NCI-H1092 treated with DMSO at 0.1 percent for 48 hours (cell line): ENCODE results near the gene DDX19B.
"Not testable (repeated sequence)": the region's sequence is repeated elsewhere in the genome, so short reads cannot be mapped to it uniquely, and the experiment has no call there.

Experiments used
- DNase-seq: peaks from one replicate; lab custom pipeline; 2025; lab: John Stamatoyannopoulos, UW

DDX19B gene

GRCh38 chr16:70287304-70287971 is 11.5 kb upstream of the DDX19B start:
- not testable (repeated sequence) for DNase-seq

- peak; percentile 99 for DNase-seq
Observed at GRCh38 chr16:70289229-70290094, 9.5 kb upstream of the DDX19B start, which contains the start of gene AARS1. Gene AARS1 (minus strand): TSS chr16:70289506. CDS start chr16:70282763, 6,743 bp downstream.

- DNase-seq = no peak
Observed at GRCh38 chr16:70290949-70291519, 8.0 kb upstream of the DDX19B start.

- not testable (repeated sequence) for DNase-seq
Observed at GRCh38 chr16:70292148-70292547, 6.8 kb upstream of the DDX19B start.

GRCh38 chr16:70294385-70295025 is 4.5 kb upstream of the DDX19B start:
- no peak for DNase-seq

- no peak for DNase-seq
Observed at GRCh38 chr16:70295634-70296033, 3.4 kb upstream of the DDX19B start.

GRCh38 chr16:70301121-70301520 is 2.1 kb downstream of the DDX19B start:
- no peak for DNase-seq

- DNase-seq = no peak
Observed at GRCh38 chr16:70302745-70303144, 3.8 kb downstream of the DDX19B start.

- no peak for DNase-seq
Observed at GRCh38 chr16:70304892-70305448, 6.0 kb downstream of the DDX19B start.

- no peak for DNase-seq
Observed at GRCh38 chr16:70306880-70307279, 7.9 kb downstream of the DDX19B start.

GRCh38 chr16:70307726-70308125 is 8.7 kb downstream of the DDX19B start:
- not testable (repeated sequence) for DNase-seq

GRCh38 chr16:70320121-70320520 is 21.1 kb downstream of the DDX19B start:
- DNase-seq = no peak

- DNase-seq = no peak
Observed at GRCh38 chr16:70324998-70325747, 26.2 kb downstream of the DDX19B start.

GRCh38 chr16:70331091-70331490 is 32.1 kb downstream of the DDX19B start:
- DNase-seq = no peak

- DNase-seq = no peak
Observed at GRCh38 chr16:70331588-70332358, 32.8 kb downstream of the DDX19B start.

GRCh38 chr16:70332728-70333127 is 33.7 kb downstream of the DDX19B start:
- not testable (repeated sequence) for DNase-seq

- DNase-seq = no peak
Observed at GRCh38 chr16:70337814-70338213, 38.8 kb downstream of the DDX19B start.

GRCh38 chr16:70341600-70341999 is 42.6 kb downstream of the DDX19B start:
- no peak for DNase-seq

- DNase-seq = no peak
Observed at GRCh38 chr16:70342016-70342415, 43.0 kb downstream of the DDX19B start.

- no peak for DNase-seq
Observed at GRCh38 chr16:70345840-70346239, 46.9 kb downstream of the DDX19B start.
